CD4-positive, alpha-beta T cell (primary cell): ENCODE measurements around the gene SMIM35. TPM values are rescaled to one million over a fixed set of nuclear protein-coding genes. Genes with fewer than 3 reads are reported as not detected.
A peak's percentile ranks its signal among the peaks of the same experiment; 100 is the strongest.

Experiments used
- ATAC-seq: fragments of 200-7000 bp; cut with Tn5 transposase; one replicate; pipeline ENCODE4 v1.10.0; 2022; ENCODE audit warnings: mild to moderate bottlenecking; ENCODE audit not compliant: poor library complexity
- CTCF ChIA-PET: fragments of 350-600 bp; sonication (Branson Sonifier 250); formaldehyde crosslinking; loops from one replicate; lab custom pipeline; 2021; ENCODE audit warnings: antibody characterized with exemption, inconsistent platforms; lab: Charles Lee
- POLR2A ChIA-PET: fragments of 350-600 bp; sonication (Branson Sonifier 250); formaldehyde crosslinking; loops from one replicate; lab custom pipeline; 2021; ENCODE audit warnings: antibody characterized with exemption, inconsistent platforms; lab: Charles Lee
- DNase-seq, 14 experiments: peaks; one replicate each; pipeline ENCODE4 v3.0.0-alpha.2; 2013 to 2020; ENCODE audit warnings: mixed read lengths in 2 of 14
- H3K27ac ChIP-seq, 2 donors: one replicate each; pipeline versions ENCODE4 v1.5.1 to v1.7.0; 2013; ENCODE audit warnings: low read length in 2 of 2, low read depth in 1 of 2, mild to moderate bottlenecking in 1 of 2
- H3K27me3 ChIP-seq, 2 experiments: 1 replicate in 1 of 2; 2 replicates in 1 of 2; pipeline versions ENCODE4 v1.6.1 to v1.7.0; 2013; ENCODE audit warnings: low read length in 2 of 2, control low read depth in 1 of 2, mild to moderate bottlenecking in 1 of 2, moderate library complexity in 1 of 2; ENCODE audit not compliant: insufficient read depth in 2 of 2, control insufficient read depth in 1 of 2
- H3K36me3 ChIP-seq: one replicate; pipeline ENCODE4 v1.6.1; 2013; ENCODE audit warnings: low read length, control low read depth; ENCODE audit not compliant: insufficient read depth
- H3K4me1 ChIP-seq: one replicate; pipeline ENCODE4 v1.6.1; 2013; ENCODE audit warnings: low read length, control low read depth; ENCODE audit not compliant: insufficient read depth
- H3K4me3 ChIP-seq: one replicate; pipeline ENCODE4 v1.5.1; 2013; ENCODE audit warnings: mild to moderate bottlenecking, low read length, moderate library complexity
- H3K9me3 ChIP-seq, 2 experiments: 1 replicate in 1 of 2; 2 replicates in 1 of 2; pipeline versions ENCODE4 v1.6.1 to v1.7.0; 2013; ENCODE audit warnings: low read length in 2 of 2, mild to moderate bottlenecking in 2 of 2, control low read depth in 1 of 2, moderate library complexity in 1 of 2; ENCODE audit not compliant: control insufficient read depth in 1 of 2, insufficient read depth in 1 of 2
- H3K27ac Mint-ChIP-seq: one replicate; pipeline ENCODE4 v1.8.0; 2020; ENCODE audit warnings: mixed read lengths
- H3K27me3 Mint-ChIP-seq: one replicate; pipeline ENCODE4 v1.8.0; 2021; ENCODE audit warnings: mixed read lengths
- H3K36me3 Mint-ChIP-seq: one replicate; pipeline ENCODE4 v1.8.0; 2021; ENCODE audit warnings: low read depth, mixed read lengths
- H3K4me1 Mint-ChIP-seq: one replicate; pipeline ENCODE4 v1.8.0; 2021; ENCODE audit warnings: low read depth, mixed read lengths
- H3K4me3 Mint-ChIP-seq: one replicate; pipeline ENCODE4 v1.8.0; 2020; ENCODE audit warnings: mild to moderate bottlenecking, mixed read lengths
- H3K9me3 Mint-ChIP-seq: one replicate; pipeline ENCODE4 v1.8.0; 2020; ENCODE audit warnings: mixed read lengths
- CTCF ChIP-seq: fragments of 200-600 bp; IDR thresholded peaks from one replicate; pipeline ENCODE4 v1.8.0; 2022; ENCODE audit warnings: antibody characterized with exemption, mild to moderate bottlenecking
- intact Hi-C, 2 experiments: fragments of 100-400 bp; cut with DNase I in 1 of 2; cut with micrococcal nuclease in 1 of 2; formaldehyde crosslinking; loops; one replicate each; pipeline versions ENCODE4 v1.15.1 to v1.9.0; 2023 to 2025; cut with DNase I, micrococcal nuclease
- total RNA-seq, 174 experiments: library from RNA in 2 of 174; stranded (reverse) in 2 of 174; gene quantifications; one replicate each; pipeline ENCODE4 v1.2.3 and lab custom pipeline; 2021 to 2026

The SMIM35 gene
- total RNA-seq, 2 experiments from 2014 or later = 0.06 to 0.08 TPM

GRCh38 chr11:118017111-118017510 lies 69.7 kb downstream of the SMIM35 start:
- Histone ChIP-seq H3K4me1 (peaks cover 48% of the 10 kb centered on the region), H3K27ac (no peak overlapping the region), H3K27me3 (no peaks in the 10 kb centered on the region), H3K4me3 (no peak overlapping the region), H3K9me3 (peaks cover 12 to 13% of the 10 kb centered on the region in 2 experiments), H3K36me3 (no peaks in the 10 kb centered on the region)
- CTCF ChIA-PET = no interaction called here
- H3K4me3 Mint-ChIP-seq = no peak overlapping the region
- intact Hi-C loops = no loop called here
- no peak for DNase-seq
- H3K27me3 Mint-ChIP-seq = no peaks in the 10 kb centered on the region
- peaks cover 26% of the 10 kb centered on the region for H3K9me3 Mint-ChIP-seq
- H3K36me3 Mint-ChIP-seq = peaks cover 22% of the 10 kb centered on the region
- peaks cover 54% of the 10 kb centered on the region for H3K4me1 Mint-ChIP-seq
- POLR2A ChIA-PET = interaction anchor here (1.0 to 2.0 kb wide), 2 partner anchors 10 to 66 kb away, joined by 3 to 10 read pairs; no protein-coding TSS in a partner anchor
- no peak for ATAC-seq
- no peak for TF ChIP-seq CTCF
- no peak overlapping the region for H3K27ac Mint-ChIP-seq

GRCh38 chr11:118016104-118016503 lies 70.7 kb downstream of the SMIM35 start:
- intact Hi-C loops = no loop called here
- H3K36me3 Mint-ChIP-seq = peaks cover 22% of the 10 kb centered on the region

GRCh38 chr11:118015385-118015841 lies 71.3 kb downstream of the SMIM35 start:
- no peak for TF ChIP-seq CTCF
- H3K4me3 Mint-ChIP-seq = peak overlapping the region; percentile 63
- peak overlapping the region; percentile 42 for H3K27ac Mint-ChIP-seq
- Histone ChIP-seq H3K36me3 (no peaks in the 10 kb centered on the region), H3K9me3 (peaks cover 12 to 13% of the 10 kb centered on the region in 2 experiments), H3K27me3 (no peaks in the 10 kb centered on the region), H3K27ac (no peak overlapping the region), H3K4me3 (no peak overlapping the region), H3K4me1 (peaks cover 65% of the 10 kb centered on the region)
- H3K4me1 Mint-ChIP-seq = peaks cover 63% of the 10 kb centered on the region
- ChIA-PET POLR2A (interaction anchor here (0.9 to 2.0 kb wide), 10 partner anchors 8 to 64 kb away, joined by 3 to 10 read pairs (median 6); partner anchors contain the start of gene IL10RA), CTCF (interaction anchor here (1.2 kb wide), 1 partner anchor 38 kb away, joined by 5 read pairs; no protein-coding TSS in a partner anchor)
- intact Hi-C loops = no loop called here
- ATAC-seq (no peak), DNase-seq (peak in 1 of 14 experiments; percentile 61)
- peaks cover 21% of the 10 kb centered on the region for H3K9me3 Mint-ChIP-seq
- peaks cover 19% of the 10 kb centered on the region for H3K36me3 Mint-ChIP-seq
- no peaks in the 10 kb centered on the region for H3K27me3 Mint-ChIP-seq

More at GRCh38 chr11:118016104-118016503, 70.7 kb downstream of the SMIM35 start:
- Mint-ChIP-seq H3K27me3 (no peaks in the 10 kb centered on the region), H3K4me1 (peaks cover 57% of the 10 kb centered on the region), H3K9me3 (peaks cover 24% of the 10 kb centered on the region), H3K27ac (peak overlapping the region; percentile 42), H3K4me3 (peak overlapping the region; percentile 63)
- Histone ChIP-seq H3K27ac (no peak overlapping the region), H3K27me3 (no peaks in the 10 kb centered on the region), H3K4me1 (peaks cover 58% of the 10 kb centered on the region), H3K36me3 (no peaks in the 10 kb centered on the region), H3K4me3 (no peak overlapping the region), H3K9me3 (peaks cover 12 to 13% of the 10 kb centered on the region in 2 experiments)
- no peak for ATAC-seq
- DNase-seq = no peak
- no peak for TF ChIP-seq CTCF
- ChIA-PET POLR2A (interaction anchor here (0.6 to 2.0 kb wide), 10 partner anchors 9 to 65 kb away, joined by 3 to 10 read pairs (median 6); partner anchors contain the start of gene IL10RA), CTCF (interaction anchor here (1.2 kb wide), 1 partner anchor 37 kb away, joined by 5 read pairs; no protein-coding TSS in a partner anchor)
